ENCODE measurements around the gene KLK11.
A peak's percentile ranks its signal among the peaks of the same experiment; 100 is the strongest.

KLK11 gene, protein sequence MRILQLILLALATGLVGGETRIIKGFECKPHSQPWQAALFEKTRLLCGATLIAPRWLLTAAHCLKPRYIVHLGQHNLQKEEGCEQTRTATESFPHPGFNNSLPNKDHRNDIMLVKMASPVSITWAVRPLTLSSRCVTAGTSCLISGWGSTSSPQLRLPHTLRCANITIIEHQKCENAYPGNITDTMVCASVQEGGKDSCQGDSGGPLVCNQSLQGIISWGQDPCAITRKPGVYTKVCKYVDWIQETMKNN

DNA sequence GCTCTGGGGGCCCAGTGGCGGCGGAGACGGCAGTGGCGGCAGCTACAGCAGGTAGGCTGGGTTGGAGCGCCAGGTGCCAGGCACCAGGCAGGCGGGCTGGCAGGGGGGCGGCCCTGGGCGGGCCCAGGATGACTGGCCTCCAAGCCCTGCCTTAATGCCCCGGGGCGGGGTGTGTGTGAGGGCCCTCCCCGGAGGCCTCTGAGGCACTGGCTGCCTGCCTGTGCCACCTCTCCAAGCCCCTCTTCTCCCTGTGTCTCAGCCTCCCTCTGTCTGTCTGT is at the start of gene KLK11:
KLK11 (minus strand) TSS at position 63 of the 278 bp plus-strand sequence. CDS start 985 bp downstream, outside the sequence.
- POLR2A ChIA-PET (ENCODE audit: low non-redundant PET) = no interaction called here
- H3K27ac ChIP-seq = peak within 1 kb of the TSS; percentile 18; the same call in 1 of the 2 replicates
- DNase-seq (ENCODE audit: low spot score) = no peak
- CTCF ChIA-PET = interaction anchor here (1.5 kb wide), 1 partner anchor 10 kb away, joined by 5 read pairs; no protein-coding TSS in a partner anchor
- TF ChIP-seq, protein P1, sequence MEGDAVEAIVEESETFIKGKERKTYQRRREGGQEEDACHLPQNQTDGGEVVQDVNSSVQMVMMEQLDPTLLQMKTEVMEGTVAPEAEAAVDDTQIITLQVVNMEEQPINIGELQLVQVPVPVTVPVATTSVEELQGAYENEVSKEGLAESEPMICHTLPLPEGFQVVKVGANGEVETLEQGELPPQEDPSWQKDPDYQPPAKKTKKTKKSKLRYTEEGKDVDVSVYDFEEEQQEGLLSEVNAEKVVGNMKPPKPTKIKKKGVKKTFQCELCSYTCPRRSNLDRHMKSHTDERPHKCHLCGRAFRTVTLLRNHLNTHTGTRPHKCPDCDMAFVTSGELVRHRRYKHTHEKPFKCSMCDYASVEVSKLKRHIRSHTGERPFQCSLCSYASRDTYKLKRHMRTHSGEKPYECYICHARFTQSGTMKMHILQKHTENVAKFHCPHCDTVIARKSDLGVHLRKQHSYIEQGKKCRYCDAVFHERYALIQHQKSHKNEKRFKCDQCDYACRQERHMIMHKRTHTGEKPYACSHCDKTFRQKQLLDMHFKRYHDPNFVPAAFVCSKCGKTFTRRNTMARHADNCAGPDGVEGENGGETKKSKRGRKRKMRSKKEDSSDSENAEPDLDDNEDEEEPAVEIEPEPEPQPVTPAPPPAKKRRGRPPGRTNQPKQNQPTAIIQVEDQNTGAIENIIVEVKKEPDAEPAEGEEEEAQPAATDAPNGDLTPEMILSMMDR (conservative IDR thresholded peaks at IDR 0.05; ENCODE audit: low read depth) = no peak

DNA sequence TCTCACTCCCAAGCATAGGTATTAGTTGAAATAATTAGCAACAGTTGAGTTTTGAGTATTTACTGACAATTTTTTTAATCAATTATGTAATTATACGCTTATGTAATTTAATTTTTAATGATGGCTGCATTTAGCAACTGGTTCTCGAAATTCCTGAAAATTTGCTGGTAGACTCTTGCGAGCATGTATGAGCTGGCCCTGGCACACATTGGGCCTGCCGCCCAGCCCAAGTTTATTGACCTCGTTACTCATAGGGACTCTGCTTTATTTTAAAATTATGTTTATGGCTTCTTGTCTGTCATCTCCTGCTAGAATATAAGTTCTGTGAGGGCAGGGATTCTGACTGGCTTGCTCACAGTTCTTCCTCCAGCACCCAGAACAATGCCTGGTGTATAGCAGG is 49.6 kb upstream of the KLK11 start:
- no peak overlapping the region for H3K27ac ChIP-seq
- ChIA-PET CTCF (interaction anchor here (1.0 to 1.3 kb wide), 2 partner anchors 55 to 59 kb away, joined by 3 to 4 read pairs; no protein-coding TSS in a partner anchor), POLR2A (ENCODE audit: low non-redundant PET) (no interaction called here)
- TF ChIP-seq, protein P1 (conservative IDR thresholded peaks at IDR 0.05; ENCODE audit: low read depth) = no peak
- no peak for DNase-seq (ENCODE audit: low spot score)

DNA sequence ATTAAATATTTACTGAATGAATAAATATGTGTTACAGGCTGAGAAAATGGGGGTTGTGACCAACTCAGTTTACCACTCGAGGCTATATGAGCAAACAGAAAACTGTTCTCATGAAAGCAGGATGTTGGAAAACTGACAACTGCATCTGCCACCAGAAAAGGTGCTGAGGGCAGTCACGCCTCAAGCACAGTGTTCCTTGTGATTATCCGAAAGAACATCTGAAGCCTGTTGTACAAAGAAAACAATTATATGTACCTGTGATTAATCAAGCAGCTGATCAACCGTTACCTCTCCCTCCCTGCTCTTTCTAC is 44.6 kb upstream of the KLK11 start:
- DNase-seq (ENCODE audit: low spot score) = no peak
- ChIA-PET CTCF (no interaction called here), POLR2A (ENCODE audit: low non-redundant PET) (no interaction called here)
- H3K27ac ChIP-seq = no peak overlapping the region
- TF ChIP-seq, protein P1 (conservative IDR thresholded peaks at IDR 0.05; ENCODE audit: low read depth) = no peak

DNA sequence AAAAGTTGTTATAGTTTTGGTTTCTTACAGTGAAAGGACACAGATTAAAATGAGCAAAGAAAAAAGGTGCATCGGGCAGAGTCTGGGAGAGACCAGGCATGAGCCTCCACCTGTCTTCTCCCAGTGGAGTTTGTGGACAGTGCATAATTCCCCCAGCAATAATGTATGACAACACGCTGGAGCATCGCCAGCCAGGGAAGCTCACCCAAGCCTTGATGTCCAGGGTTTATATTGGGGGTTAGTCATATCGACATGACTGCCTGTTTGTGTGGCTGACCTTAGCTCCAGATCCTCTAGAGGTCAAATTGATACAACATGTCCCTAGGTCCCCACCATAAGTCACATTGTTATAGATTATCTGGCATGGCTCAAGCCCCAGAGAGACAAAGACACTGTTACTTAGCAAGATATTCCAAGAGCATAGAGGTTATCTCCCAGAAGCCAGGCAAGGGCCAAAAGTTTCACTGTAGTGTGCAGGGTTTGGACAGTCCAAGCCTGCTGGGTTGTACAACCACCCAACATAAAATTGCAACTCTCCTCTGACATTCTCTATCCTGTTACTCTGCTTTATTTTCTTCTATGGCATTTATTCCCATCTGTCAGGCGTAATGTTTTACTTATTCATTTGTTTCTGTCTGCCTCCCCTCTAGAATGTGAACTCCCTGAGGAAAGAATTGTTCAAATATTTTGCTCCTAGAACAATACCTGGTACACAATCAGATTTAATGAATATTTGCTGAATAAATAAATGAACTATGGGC is 44.1 kb upstream of the KLK11 start:
- TF ChIP-seq, protein P1 (conservative IDR thresholded peaks at IDR 0.05; ENCODE audit: low read depth) = no peak
- CTCF ChIA-PET = no interaction called here
- no peak for DNase-seq (ENCODE audit: low spot score)
- POLR2A ChIA-PET (ENCODE audit: low non-redundant PET) = no interaction called here
- H3K27ac ChIP-seq = no peak overlapping the region

DNA sequence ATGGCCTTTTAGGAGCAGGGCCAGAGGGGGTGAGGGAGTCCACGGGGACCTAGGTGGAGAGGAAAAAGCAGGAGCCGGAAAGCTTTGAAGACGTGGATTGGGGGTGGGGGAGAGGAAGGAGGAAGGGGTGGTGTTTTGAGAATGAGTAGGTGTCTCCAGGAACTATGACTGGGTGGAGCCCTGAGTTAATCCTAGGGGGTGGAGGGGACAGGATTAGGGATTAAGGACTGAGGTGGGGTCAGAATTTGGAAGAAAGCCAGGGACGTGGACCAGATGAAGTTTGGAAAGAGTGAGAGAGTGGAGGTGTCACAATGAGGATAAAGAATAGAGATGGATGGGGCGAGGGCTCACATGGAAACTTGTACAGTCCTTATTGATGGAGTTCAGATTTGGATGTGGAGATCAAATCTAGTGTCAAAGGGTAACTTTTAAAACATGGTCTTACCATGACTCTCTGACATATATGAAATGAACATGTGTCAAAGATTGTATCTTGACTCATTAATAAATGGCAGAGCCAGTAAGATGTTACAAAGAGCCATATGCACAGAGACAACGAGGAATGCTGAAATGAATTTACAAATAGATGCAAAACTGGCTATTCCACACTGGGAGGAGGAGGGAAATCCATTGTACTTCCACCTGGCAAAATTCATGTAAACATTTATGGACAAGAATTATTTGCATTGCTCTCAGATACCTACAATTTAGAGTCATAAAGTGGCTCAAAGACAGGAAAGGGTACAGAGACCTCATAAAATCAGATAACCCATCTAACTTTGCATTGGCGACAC is 40.2 kb upstream of the KLK11 start:
- ChIA-PET CTCF (no interaction called here), POLR2A (ENCODE audit: low non-redundant PET) (no interaction called here)
- no peak overlapping the region for H3K27ac ChIP-seq
- DNase-seq (ENCODE audit: low spot score) = no peak
- TF ChIP-seq, protein P1 (conservative IDR thresholded peaks at IDR 0.05; ENCODE audit: low read depth) = no peak

DNA sequence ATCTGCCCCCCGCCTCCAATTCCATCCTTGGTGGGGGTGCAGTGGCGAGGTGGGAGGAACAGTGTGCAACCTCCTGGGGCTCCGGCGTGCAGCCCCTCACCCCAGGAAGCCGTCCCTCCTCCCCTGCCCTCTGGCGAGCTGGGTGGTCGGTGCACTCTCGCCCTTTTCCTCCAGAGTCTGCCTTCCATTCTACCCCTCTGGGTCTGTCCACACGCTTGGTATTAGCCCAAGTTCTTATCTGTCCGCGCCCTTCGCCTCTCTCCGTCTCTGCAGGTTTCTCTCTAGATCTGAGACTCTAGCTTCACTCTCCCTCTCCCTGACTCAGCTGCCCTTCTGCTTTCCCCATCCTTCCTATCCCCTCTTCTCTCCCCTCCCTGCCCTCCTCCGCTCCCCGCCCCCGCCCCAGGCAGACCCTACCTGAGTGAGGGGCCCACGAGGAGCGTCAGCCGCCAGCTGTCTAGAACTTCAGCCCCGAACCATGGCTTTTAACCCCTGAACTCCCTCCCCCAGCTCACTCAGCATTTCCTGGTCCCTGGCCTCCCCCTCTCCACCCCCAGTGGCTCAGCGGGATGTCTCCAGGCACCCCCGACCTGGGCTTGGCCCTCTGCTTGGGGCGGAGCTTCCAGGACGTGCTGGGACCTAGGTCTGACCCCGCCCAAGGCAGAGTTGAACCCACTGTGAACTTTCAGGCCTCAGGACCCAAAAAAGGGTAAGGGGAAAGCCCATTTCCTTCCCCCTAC is 39.0 kb upstream of the KLK11 start:
- CTCF ChIA-PET = interaction anchor here (0.7 kb wide), 1 partner anchor 33 kb away, joined by 4 read pairs; no protein-coding TSS in a partner anchor
- POLR2A ChIA-PET (ENCODE audit: low non-redundant PET) = no interaction called here
- no peak for DNase-seq (ENCODE audit: low spot score)
- H3K27ac ChIP-seq = no peak overlapping the region
- TF ChIP-seq, protein P1 (conservative IDR thresholded peaks at IDR 0.05; ENCODE audit: low read depth) = no peak
